HG02798 (cell line): ENCODE measurements around the gene HERC6.
A peak's percentile ranks its signal among the peaks of the same experiment; 100 is the strongest.
"Not testable (repeated sequence)": the region's sequence is repeated elsewhere in the genome, so short reads cannot be mapped to it uniquely, and the experiment has no call there.

ENCODE experiments used
- ATAC-seq: cut with Tn5 transposase; IDR thresholded peaks from one replicate; pipeline ENCODE4 v1.9.1; 2021; ENCODE audit warnings: mild to moderate bottlenecking; ENCODE audit not compliant: unreplicated experiment, poor library complexity

HERC6 gene

GRCh38 chr4:88378691-88379559 lies at the start of gene HERC6:
TSS of gene HERC6 (plus strand) at chr4:88378852. CDS start at chr4:88378922, 70 bp downstream.
- ATAC-seq: peak; percentile 82

- ATAC-seq: no peak
These were observed 44.8 kb upstream of the HERC6 start for GRCh38 chr4:88333741-88334405.

- ATAC-seq: no peak
These were observed 43.5 kb upstream of the HERC6 start for GRCh38 chr4:88335092-88335665.

- no peak for ATAC-seq
These were observed 37.1 kb upstream of the HERC6 start for GRCh38 chr4:88341227-88342192.

- not testable (repeated sequence) for ATAC-seq
These were observed 31.8 kb upstream of the HERC6 start for GRCh38 chr4:88346902-88347301.

- ATAC-seq: not testable (repeated sequence)
These were observed 29.9 kb upstream of the HERC6 start for GRCh38 chr4:88348761-88349160.

GRCh38 chr4:88350786-88351185 lies 27.9 kb upstream of the HERC6 start:
- no peak for ATAC-seq

- ATAC-seq: no peak
These were observed 26.5 kb upstream of the HERC6 start for GRCh38 chr4:88352062-88352740.

GRCh38 chr4:88353324-88353723 lies 25.3 kb upstream of the HERC6 start:
- ATAC-seq: no peak

- no peak for ATAC-seq
These were observed 21.9 kb upstream of the HERC6 start for GRCh38 chr4:88356771-88357170.

GRCh38 chr4:88357262-88357661 lies 21.4 kb upstream of the HERC6 start:
- no peak for ATAC-seq

- ATAC-seq: no peak
These were observed 19.1 kb upstream of the HERC6 start for GRCh38 chr4:88359558-88359957.

- ATAC-seq: no peak
These were observed 18.4 kb upstream of the HERC6 start for GRCh38 chr4:88360256-88360655.

GRCh38 chr4:88360791-88361190 lies 17.9 kb upstream of the HERC6 start:
- ATAC-seq: no peak

GRCh38 chr4:88361217-88361773 lies 17.4 kb upstream of the HERC6 start:
- not testable (repeated sequence) for ATAC-seq

- no peak for ATAC-seq
These were observed 12.2 kb upstream of the HERC6 start for GRCh38 chr4:88366460-88366859.

- ATAC-seq: no peak
These were observed 10.8 kb upstream of the HERC6 start for GRCh38 chr4:88367826-88368225.

GRCh38 chr4:88369180-88369812 lies 9.4 kb upstream of the HERC6 start:
- not testable (repeated sequence) for ATAC-seq

GRCh38 chr4:88381123-88381522 lies 2.5 kb downstream of the HERC6 start:
- no peak for ATAC-seq
